HG03521 (cell line): ENCODE data around the gene LRP6.

Source experiments
- ATAC-seq: cut with Tn5 transposase; IDR thresholded peaks from one replicate; pipeline ENCODE4 v1.9.1; 2021; ENCODE audit warnings: mild to moderate bottlenecking, moderate library complexity; ENCODE audit not compliant: unreplicated experiment

Gene LRP6

DNA sequence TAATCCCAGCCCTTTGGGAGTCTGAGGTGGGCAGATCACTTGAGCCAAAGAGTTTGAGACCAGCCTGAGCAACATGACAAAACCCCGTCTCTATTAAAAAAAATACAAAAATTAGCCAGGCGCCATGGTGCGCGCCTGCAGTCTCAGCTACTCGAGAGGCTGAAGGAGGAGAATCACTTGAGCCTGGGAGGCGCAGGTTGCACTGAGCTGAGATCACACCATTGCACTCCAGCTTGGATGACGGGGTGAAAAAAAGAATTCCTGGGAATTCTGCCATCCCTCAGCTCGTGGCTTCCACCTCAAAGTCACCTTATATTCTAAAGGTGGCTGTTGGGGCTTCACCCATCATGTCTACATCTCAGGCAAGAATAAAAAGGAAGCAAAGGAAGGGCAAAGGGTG, 183.2 kb downstream of the LRP6 start:
- ATAC-seq, result no peak

DNA sequence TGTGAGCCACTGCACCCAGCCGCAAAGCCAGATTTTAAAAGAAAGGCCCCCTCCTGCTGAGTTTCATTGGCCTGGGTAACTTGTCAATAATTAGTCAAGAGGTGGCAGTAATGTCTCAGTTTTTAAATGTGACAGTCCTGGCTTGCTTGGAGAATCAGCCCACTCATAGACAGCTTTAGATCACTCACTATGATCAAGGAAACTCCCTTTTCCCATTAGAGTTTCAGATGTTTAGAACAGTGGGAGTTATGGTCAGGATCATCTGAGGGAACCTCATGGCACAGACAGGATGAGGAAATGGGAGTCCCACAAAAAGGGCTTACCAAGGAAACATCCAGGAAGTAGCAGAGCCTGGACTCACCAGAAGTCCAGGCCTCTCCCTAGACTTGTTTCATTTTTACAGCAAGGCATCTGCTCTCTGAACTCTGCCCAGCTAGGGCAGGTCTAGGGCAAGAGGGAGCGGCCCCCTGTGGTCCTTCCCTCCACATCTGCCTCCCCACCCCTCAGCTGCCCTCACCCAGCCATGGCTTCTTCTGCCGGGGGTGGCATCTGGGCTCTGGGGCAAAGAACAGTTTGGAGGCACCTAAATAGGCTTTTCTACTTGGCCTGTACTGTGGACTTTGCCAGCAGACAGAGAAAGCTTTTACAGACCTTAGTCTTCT, 184.9 kb downstream of the LRP6 start:
- no peak for ATAC-seq

DNA sequence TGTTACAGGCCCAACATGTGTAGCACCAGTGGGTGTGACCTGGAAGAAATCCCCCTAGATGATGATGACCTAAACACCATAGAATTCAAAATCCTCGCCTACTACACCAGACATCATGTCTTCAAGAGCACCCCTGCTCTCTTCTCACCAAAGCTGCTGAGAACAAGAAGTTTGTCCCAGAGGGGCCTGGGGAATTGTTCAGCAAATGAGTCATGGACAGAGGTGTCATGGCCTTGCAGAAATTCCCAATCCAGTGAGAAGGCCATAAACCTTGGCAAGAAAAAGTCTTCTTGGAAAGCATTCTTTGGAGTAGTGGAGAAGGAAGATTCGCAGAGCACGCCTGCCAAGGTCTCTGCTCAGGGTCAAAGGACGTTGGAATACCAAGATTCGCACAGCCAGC, 187.6 kb downstream of the LRP6 start:
- ATAC-seq, result no peak

DNA sequence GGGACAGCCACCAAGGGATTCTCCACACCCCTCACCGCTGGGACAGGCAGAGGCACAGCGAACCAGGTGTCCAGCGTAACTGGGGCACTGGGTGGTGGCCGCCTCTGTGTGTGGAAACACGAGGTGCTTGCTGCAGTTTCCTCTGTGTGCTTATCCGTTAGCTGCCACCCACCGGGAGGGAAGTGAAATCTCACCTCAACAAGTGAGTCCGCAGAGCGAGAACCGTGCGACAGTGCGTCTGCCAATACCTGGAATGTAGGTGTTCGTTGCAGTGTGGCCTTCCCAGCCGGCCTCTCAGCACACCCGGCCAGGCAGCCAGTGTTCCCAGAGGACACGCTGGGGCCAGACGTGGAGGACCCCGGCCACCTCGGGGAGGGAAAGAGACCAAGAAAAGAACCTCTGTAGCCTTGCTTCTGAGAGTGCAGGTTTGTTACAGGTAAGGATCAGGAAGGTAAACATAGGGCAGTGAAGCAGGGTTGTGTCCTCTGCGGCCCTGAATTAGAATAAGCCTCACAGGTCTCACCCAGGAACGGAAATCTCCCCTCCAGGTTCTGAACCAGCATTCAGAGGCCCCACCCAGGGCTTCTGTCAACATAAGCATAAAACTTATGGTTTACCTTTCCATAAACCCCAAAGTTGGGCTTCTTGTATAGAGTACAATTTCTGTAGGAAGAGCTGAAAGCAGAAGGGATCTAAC, 194.6 kb downstream of the LRP6 start:
- no peak for ATAC-seq

DNA sequence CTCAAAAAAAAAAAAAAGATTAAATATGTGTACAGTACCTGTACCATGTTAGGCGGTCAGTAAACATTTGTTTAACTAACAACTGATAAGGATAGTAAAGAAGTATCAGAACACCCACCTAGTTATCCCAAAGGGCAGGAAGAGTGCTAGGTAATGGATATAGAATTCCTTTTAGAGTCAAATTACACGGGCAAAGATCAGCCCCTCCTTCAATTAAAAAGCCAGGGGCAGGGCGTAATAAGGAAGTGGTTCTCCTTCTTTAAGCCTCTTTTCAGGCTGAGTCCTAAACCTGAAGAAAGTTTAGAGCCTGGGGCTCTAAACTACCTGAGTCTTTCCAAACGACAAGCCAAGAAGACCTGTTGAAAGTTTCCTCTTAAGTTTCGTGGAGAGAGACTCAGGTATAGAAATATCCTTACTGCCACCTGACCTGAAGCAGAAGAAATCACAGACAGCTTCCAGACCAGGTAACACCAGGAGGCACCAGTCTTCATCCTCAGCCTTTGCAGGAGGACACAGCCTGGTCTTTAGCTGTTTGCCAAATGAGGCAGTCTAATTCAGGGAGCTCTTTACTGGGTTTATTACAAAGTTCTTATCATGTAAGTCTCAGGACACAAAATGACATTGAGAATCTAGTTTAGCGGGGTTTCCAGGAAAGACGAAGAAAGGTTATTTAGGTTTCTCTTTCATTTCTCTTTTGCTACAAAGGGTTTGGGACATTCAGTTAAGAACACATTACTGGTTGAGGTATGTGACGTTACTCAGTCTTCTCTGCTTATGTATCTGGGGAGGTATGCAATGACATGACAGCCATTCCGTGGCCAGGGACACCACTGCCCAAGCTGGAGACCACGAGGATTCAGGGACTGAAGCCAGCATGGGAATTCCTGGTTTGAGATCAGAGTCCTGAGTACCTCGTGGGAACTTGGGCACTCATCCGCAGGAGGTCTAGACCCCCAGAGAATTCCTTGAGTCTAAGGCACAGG, 195.9 kb downstream of the LRP6 start, which contains the start of gene BCL2L14:
Gene BCL2L14, plus strand, starts transcription at position 266 of the 983 bp plus-strand sequence. CDS start 8,367 bp downstream, outside the sequence.
- ATAC-seq, result no peak

DNA sequence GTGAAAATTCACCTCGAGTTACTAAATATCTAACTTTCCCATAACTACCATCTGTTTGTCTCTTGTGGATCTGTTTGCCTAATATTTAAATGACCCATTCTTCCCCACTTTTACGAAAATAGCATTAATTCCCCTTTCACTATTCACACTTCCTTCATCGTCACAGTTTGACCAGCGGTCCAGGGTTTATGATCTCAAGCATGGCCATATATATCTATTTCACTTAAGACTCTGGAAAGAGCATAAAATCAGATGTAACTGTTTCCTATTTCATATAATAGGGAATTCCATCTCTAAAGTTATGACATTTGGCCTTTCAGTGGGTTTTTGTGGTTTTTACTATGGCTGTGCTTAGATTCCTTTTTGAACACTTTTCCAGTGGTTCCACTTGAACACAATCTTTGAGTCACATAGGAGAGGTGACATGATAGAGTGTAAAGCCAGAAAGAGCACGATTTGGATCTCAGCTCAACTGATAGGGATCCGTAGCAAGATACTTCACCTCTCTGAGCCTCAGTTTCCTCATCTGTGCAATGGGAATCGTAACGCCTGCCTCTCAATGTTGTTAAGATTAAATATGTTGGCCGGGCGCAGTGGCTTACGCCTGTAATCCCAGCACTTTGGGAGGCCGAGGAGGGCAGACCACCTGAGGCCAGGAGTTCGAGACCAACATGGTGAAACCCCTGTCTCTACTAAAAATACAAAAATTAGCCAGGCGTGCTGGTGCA, 196.9 kb downstream of the LRP6 start:
- no peak for ATAC-seq

DNA sequence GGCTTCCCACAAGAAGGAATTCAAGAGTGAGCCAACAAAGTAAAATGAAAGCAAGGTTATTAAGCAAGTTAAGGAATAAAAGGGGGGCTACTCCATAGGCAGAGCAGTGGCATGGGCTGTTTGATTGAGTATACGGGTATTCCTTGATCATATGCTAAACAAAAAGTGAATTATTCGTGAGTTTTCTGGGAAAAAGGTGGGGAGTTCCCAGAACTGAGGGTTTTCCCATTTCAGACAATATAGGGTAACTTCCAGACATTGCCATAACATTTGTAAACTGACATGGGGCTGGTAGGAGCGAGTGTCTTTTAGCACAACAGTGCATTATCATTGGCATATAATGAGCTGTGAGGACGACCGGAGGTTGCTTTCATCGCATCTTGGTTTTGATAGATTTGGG, 198.1 kb downstream of the LRP6 start:
- no peak for ATAC-seq
